Right hindlimb (tissue), 1 donor: ENCODE data around the gene IER5L.
"Not testable (repeated sequence)": the region's sequence is repeated elsewhere in the genome, so short reads cannot be mapped to it uniquely, and the experiment has no call there.

ENCODE experiments used
- DNase-seq: peaks from one replicate; pipeline ENCODE4 v3.0.0-alpha.2; 2018

IER5L gene

GRCh38 chr9:129138144-129138462 lies 40.0 kb downstream of the IER5L start:
- no peak for DNase-seq

- no peak for DNase-seq
Observed at GRCh38 chr9:129137292-129138143, 40.5 kb downstream of the IER5L start.

- no peak for DNase-seq
Observed at GRCh38 chr9:129136446-129137035, 41.5 kb downstream of the IER5L start.

GRCh38 chr9:129135476-129135875 lies 42.6 kb downstream of the IER5L start:
- DNase-seq, result no peak

GRCh38 chr9:129133082-129133481 lies 45.0 kb downstream of the IER5L start:
- DNase-seq, result no peak

DNA sequence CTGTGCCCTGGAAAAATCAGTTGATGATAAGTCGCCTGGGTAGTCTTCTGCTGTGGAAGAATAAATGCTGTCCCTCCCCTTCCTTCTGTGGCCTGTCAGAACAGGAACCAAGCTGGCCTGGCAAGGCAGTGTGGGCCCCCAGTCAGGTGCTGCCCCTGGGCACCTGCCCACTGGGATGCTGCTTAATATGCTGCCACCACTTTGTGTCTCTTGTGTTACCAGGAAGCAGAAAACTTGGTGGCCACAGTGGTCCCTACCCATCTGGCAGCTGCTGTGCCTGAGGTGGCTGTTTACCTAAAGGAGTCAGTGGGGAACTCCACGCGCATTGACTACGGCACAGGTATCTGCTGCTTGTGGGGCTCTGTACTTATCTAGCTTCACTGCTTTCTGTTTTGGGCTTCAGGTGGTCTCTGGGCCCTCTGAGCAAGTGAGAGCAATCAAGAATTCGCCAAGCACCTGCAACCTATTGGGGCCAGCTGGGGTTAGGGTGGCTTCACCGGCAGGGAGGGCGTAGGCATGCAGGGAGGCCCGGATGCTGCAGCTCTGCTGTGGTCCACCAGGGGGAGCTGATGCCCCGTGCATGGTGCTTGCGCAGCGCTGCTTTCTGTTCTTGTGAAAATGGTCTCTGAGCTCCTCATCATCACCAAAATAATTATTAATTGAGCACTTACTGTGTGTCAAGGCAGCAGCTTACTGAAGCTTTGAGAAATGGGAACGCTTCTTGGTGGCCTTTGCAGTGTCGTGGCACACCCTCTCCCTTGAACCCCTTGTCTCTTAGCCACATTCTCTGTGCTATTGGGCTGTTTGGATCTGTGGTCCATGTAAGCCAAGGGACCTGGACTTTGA lies 46.5 kb downstream of the IER5L start:
- peak; percentile 76 for DNase-seq

DNA sequence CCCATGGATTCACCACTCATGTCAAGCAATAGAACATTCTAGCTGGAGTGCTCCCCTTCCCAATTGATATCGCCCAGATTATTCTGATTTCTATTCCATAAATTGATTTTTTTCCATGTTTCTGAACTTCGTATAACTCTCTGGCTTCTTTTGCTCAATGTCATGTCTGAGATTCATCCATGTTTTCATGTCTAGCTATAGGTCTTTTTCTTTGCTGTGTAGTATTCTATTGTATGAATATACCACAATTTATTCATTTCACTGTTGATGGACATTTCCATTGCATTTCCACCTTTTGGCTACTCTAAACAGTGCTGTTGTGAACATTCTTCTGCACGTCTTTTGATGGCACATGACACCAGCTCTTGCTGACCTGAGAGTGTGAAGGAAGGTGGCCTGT lies 47.3 kb downstream of the IER5L start:
- DNase-seq, result no peak

DNA sequence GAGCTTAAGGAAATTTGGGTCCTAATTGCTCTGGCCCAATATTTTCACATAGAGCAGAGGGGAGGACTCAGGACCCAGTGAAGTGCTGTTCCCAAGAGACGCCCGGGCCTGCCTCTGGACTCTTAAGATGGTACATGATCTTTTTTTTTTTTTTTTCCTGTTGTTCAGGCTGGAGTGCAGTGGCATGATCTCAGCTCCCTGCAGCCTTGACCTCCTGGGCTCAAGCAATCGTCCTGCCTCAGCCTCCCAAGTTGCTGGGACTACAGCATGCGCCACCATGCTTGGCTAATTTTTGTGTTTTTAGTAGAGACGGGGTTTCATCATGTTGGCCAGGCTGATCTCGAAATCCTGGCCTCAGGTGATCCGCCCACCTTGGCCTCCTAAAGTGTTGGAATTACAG lies 47.8 kb downstream of the IER5L start:
- not testable (repeated sequence) for DNase-seq

- DNase-seq, result no peak
Observed at GRCh38 chr9:129128689-129129088, 49.4 kb downstream of the IER5L start.

GRCh38 chr9:129126749-129127618 lies 51.1 kb downstream of the IER5L start:
- no peak for DNase-seq
